Mononuclear cell (primary cell): ENCODE results near the gene RNF166. TPM values are rescaled to one million over a fixed set of nuclear protein-coding genes. Genes with fewer than 3 reads are reported as not detected.

ENCODE experiments used
- H3K27me3 ChIP-seq: 2 replicates; pipeline ENCODE4 v1.6.0; 2011; ENCODE audit warnings: low read length, control low read depth; ENCODE audit not compliant: insufficient read depth
- H3K4me1 ChIP-seq: 2 replicates; pipeline ENCODE4 v1.5.1; 2011; ENCODE audit warnings: mild to moderate bottlenecking, low read length, control low read depth; ENCODE audit not compliant: insufficient read depth
- H3K4me3 ChIP-seq: 2 replicates; pipeline ENCODE4 v1.5.1; 2011; ENCODE audit warnings: mild to moderate bottlenecking, low read length, moderate library complexity
- H3K9me3 ChIP-seq: 2 replicates; pipeline ENCODE4 v1.5.1; 2011; ENCODE audit warnings: low read depth, mild to moderate bottlenecking, control low read depth, low read length
- total RNA-seq: library from RNA; depleted of rRNA; stranded (reverse); fragments of >200 nt; gene quantifications from one replicate; pipeline ENCODE4 v1.2.3, GENCODE V29; 2012

The RNF166 gene
- total RNA-seq, 1 donor, result 130 TPM

GRCh38 chr16:88697831-88698615 lies 8.2 kb downstream of the RNF166 start:
- Histone ChIP-seq H3K4me3 (no peak overlapping the region), H3K4me1 (peaks cover 65% of the 10 kb centered on the region), H3K9me3 (no peaks in the 10 kb centered on the region), H3K27me3 (no peaks in the 10 kb centered on the region)

GRCh38 chr16:88697116-88697830 lies 8.9 kb downstream of the RNF166 start:
- Histone ChIP-seq H3K9me3 (no peaks in the 10 kb centered on the region), H3K27me3 (no peaks in the 10 kb centered on the region), H3K4me3 (no peak overlapping the region), H3K4me1 (peaks cover 65% of the 10 kb centered on the region)

- Histone ChIP-seq H3K9me3 (no peaks in the 10 kb centered on the region), H3K27me3 (no peaks in the 10 kb centered on the region), H3K4me3 (no peak overlapping the region), H3K4me1 (peaks cover 65% of the 10 kb centered on the region)
Measured at GRCh38 chr16:88696441-88696840, 9.8 kb downstream of the RNF166 start.

- H3K9me3 ChIP-seq, result no peaks in the 10 kb centered on the region
- H3K4me1 ChIP-seq, result peaks cover 66% of the 10 kb centered on the region
- no peaks in the 10 kb centered on the region for H3K27me3 ChIP-seq
- H3K4me3 ChIP-seq, result no peak overlapping the region
Measured at GRCh38 chr16:88695753-88696152, 10.5 kb downstream of the RNF166 start.

- Histone ChIP-seq H3K4me3 (no peak overlapping the region), H3K9me3 (no peaks in the 10 kb centered on the region), H3K27me3 (no peaks in the 10 kb centered on the region), H3K4me1 (peaks cover 62% of the 10 kb centered on the region)
Measured at GRCh38 chr16:88695218-88695617, 11.0 kb downstream of the RNF166 start.

GRCh38 chr16:88694221-88695087 lies 11.8 kb downstream of the RNF166 start:
- H3K4me3 ChIP-seq, result no peak overlapping the region
- H3K4me1 ChIP-seq, result peaks cover 54% of the 10 kb centered on the region

GRCh38 chr16:88693420-88694177 lies 12.6 kb downstream of the RNF166 start:
- no peaks in the 10 kb centered on the region for H3K9me3 ChIP-seq
- H3K4me1 ChIP-seq, result peaks cover 46% of the 10 kb centered on the region
- no peaks in the 10 kb centered on the region for H3K27me3 ChIP-seq
- no peak overlapping the region for H3K4me3 ChIP-seq

More at GRCh38 chr16:88694221-88695087, 11.8 kb downstream of the RNF166 start:
- Histone ChIP-seq H3K27me3 (no peaks in the 10 kb centered on the region), H3K9me3 (no peaks in the 10 kb centered on the region)

- Histone ChIP-seq H3K27me3 (no peaks in the 10 kb centered on the region), H3K9me3 (no peaks in the 10 kb centered on the region), H3K4me3 (no peak overlapping the region), H3K4me1 (peaks cover 38% of the 10 kb centered on the region)
Measured at GRCh38 chr16:88692861-88693260, 13.3 kb downstream of the RNF166 start.

GRCh38 chr16:88691924-88692560 lies 14.2 kb downstream of the RNF166 start:
- H3K27me3 ChIP-seq, result no peaks in the 10 kb centered on the region
- H3K4me1 ChIP-seq, result peaks cover 35% of the 10 kb centered on the region
- H3K4me3 ChIP-seq, result no peak overlapping the region
- no peaks in the 10 kb centered on the region for H3K9me3 ChIP-seq

- H3K4me1 ChIP-seq, result peaks cover 41% of the 10 kb centered on the region
- no peak overlapping the region for H3K4me3 ChIP-seq
- no peaks in the 10 kb centered on the region for H3K9me3 ChIP-seq
- H3K27me3 ChIP-seq, result no peaks in the 10 kb centered on the region
Measured at GRCh38 chr16:88691129-88691813, 14.9 kb downstream of the RNF166 start.

GRCh38 chr16:88690341-88691128 lies 15.7 kb downstream of the RNF166 start:
- Histone ChIP-seq H3K4me1 (peaks cover 44% of the 10 kb centered on the region), H3K9me3 (no peaks in the 10 kb centered on the region), H3K27me3 (no peaks in the 10 kb centered on the region), H3K4me3 (no peak overlapping the region)

GRCh38 chr16:88688013-88688778 lies 18.0 kb downstream of the RNF166 start:
- Histone ChIP-seq H3K9me3 (no peaks in the 10 kb centered on the region), H3K4me1 (peaks cover 58% of the 10 kb centered on the region), H3K4me3 (no peak overlapping the region), H3K27me3 (no peaks in the 10 kb centered on the region)
